Epithelial cell of proximal tubule (primary cell): ENCODE measurements around the gene DMXL1. TPM values are rescaled to one million over a fixed set of nuclear protein-coding genes. Genes with fewer than 3 reads are reported as not detected.

ENCODE experiments used
- DNase-seq: peaks from one replicate; pipeline ENCODE4 v3.0.0-alpha.2; 2011; ENCODE audit warnings: low read depth
- H3K4me3 ChIP-seq: 2 replicates; pipeline ENCODE4 v1.5.1; 2011; ENCODE audit warnings: low read depth, mild to moderate bottlenecking, low read length
- total RNA-seq: library from RNA; depleted of rRNA; stranded (reverse); fragments of >200 nt; gene quantifications from 2 replicates; pipeline ENCODE4 v1.2.3, GENCODE V29; 2015
- TF ChIP-seq, protein P1 (sequence below): conservative IDR thresholded peaks from 2 replicates; pipeline ENCODE4 v1.5.1; 2012; ENCODE audit warnings: low read depth, mild to moderate bottlenecking, low read length

Gene DMXL1
- total RNA-seq, 1 donor from 2014 or later, result 11.9 TPM

DNA sequence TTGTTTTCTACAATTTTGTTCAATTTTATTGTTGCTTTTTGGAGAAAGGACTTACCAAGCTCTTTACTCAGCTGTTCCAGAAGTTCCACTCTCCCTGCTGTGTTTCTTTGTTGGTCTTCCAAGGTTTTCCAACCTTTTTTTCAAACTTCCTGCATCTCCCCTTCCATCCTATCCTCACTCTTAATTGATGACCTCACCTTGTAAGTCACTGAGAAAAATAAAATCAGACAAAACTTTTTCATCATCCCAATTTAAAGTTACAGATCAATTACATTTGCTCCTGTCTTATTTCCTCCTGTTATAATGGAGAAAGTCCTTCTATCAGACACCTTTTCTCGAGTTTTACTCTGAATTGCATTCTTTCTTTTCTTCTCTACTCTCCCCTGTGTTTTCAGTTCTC lies 121.1 kb downstream of the DMXL1 start:
- no peak overlapping the region for H3K4me3 ChIP-seq
- TF ChIP-seq, protein P1, sequence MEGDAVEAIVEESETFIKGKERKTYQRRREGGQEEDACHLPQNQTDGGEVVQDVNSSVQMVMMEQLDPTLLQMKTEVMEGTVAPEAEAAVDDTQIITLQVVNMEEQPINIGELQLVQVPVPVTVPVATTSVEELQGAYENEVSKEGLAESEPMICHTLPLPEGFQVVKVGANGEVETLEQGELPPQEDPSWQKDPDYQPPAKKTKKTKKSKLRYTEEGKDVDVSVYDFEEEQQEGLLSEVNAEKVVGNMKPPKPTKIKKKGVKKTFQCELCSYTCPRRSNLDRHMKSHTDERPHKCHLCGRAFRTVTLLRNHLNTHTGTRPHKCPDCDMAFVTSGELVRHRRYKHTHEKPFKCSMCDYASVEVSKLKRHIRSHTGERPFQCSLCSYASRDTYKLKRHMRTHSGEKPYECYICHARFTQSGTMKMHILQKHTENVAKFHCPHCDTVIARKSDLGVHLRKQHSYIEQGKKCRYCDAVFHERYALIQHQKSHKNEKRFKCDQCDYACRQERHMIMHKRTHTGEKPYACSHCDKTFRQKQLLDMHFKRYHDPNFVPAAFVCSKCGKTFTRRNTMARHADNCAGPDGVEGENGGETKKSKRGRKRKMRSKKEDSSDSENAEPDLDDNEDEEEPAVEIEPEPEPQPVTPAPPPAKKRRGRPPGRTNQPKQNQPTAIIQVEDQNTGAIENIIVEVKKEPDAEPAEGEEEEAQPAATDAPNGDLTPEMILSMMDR, result no peak
- no peak for DNase-seq

DNA sequence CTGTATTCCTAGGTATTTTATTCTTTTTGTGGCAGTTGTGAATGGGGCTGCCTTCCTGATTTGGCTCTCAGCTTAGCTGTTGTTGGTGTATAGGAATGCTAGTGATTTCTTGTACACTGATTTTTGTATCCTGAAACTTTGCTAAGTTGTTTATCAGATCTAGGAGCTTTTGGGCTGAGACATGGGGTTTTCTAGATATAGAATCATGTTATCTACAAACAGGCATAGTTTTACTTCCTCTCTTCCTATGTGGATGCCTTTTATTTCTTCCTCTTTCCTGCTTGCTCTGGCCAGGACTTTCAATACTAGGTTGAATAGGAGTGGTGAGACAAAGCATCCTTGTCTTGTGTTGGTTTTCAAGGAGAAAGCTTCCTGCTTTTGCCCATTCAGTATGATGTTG lies 129.9 kb downstream of the DMXL1 start:
- DNase-seq, result no peak
- no peak overlapping the region for H3K4me3 ChIP-seq
- TF ChIP-seq, protein P1, result no peak

DNA sequence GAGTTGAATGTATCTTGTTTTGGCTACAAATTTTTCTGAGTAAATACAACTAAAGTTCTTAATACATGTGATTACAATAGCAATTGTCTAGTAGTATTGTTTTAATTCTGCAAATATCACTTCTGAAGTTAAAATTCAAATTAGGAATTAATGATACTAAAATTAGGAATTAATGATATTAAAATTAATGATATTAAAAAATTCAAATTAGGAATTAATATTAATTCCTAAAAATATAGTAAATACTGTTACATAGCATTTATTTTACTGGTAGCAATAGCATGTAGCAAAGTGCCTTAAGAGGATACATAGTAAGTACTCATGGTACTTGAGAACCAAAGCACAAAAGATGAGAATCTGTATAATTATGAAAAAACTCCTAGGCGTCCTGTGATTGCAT lies 136.2 kb downstream of the DMXL1 start:
- TF ChIP-seq, protein P1, result no peak
- no peak for DNase-seq
- H3K4me3 ChIP-seq, result no peak overlapping the region

DNA sequence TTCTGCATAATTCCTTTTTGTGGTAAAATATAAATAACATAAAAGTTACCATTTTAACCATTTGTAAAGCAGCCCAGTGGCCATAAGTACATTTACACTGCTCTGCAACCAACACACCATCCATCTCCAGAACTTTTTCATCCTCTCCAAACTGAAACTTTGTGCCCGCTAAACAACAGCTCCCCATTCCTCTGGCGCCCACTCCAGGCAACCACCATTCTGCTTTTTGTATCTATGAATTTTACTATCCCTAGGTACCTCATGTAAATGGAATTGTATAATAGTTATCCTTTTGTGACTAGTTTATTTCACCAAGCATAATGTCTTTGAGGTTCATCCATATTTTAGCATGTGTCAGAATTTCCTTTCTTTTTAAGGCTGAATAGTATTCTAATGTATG lies 141.1 kb downstream of the DMXL1 start:
- TF ChIP-seq, protein P1, result no peak
- H3K4me3 ChIP-seq, result no peak overlapping the region
- no peak for DNase-seq

DNA sequence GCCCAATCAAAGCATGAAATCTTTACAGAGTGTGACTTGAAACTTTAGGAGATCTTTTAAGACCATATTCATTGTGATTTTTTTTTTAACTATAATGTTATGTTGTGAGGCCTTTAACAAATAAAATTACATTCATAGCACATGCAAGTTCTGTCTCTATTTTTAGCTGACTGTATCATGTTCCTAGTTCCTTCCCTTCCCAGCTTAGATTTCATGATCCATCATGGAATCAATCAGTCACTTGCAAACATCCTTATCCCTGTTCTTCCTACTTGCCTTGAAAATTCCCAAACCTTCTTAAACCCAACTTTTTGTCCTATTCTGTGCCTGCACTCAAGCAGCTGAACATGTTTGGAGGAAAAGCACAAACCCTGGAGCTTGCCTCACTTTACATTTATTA lies 141.8 kb downstream of the DMXL1 start:
- TF ChIP-seq, protein P1, result no peak
- DNase-seq, result no peak
- H3K4me3 ChIP-seq, result no peak overlapping the region

DNA sequence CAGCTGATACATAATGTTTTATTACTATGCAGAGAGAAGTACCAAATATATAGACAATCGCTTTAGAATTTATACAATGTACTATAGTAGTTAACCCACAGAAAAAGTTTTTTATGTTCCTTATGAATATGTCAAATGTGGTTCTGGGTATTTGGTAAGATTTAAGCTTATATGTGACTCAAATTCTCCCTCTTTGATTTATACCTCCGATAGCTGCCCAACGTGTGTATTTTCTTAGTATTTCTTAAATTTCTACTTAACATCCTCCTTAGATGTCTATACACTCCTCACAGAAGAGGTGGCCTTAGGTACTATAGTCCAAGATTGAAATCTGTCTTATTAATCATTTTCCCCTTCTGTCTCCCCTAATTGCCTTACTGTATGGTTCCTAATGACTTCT lies 146.3 kb downstream of the DMXL1 start:
- no peak overlapping the region for H3K4me3 ChIP-seq
- TF ChIP-seq, protein P1, result no peak
- DNase-seq, result no peak

DNA sequence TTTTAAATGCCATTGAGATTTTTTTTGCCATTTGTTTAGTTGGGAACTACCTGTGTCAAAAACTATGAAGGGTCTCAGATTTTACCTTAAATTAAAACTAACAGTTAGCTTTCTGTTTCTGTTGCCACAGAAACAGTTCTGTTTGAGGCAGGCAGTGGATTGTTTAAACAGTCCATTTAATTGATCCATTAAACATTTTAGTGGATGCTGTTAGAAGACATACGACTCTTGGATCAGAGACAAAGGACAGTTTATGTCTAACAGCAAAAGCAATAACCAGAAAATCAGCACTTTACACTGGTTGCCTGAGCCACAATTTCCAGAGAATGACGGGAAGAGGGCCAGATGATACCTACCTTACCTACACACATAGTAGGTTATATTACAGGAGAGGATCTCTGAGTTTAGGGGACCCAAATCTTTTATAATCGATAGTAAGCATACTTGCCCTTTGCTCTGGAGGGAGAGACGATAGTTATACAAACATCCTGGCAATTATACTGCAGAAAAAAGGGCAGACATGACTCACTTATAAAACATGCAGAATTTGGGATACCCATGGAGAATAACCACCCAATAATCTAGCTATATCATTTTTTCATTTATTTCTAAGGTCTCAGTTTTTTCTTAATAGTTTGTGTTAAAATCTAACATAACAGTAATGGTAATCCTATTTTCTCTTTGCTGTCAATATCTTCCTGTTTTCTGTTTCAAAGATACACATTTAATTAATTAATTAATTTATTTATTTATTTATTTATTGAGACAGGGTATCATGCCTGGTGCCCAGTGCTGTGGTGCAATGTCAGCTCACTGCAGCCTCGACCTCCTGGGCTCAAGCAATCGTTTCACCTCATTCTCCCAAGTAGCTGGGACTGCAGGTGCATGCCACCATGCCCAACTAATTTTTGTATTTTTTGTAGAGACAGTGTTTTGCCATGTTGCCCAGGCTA lies 148.2 kb downstream of the DMXL1 start:
- no peak for DNase-seq
- H3K4me3 ChIP-seq, result no peak overlapping the region
- TF ChIP-seq, protein P1, result no peak
